Prostate gland (tissue), 2 donors: ENCODE results near the gene CACNA1F.

Experiments used
- CTCF ChIP-seq, 4 experiments: fragments of 200-600 bp in 2 of 4; fragments of 450-650 bp in 2 of 4; sonication (generic) in 2 of 4; IDR thresholded peaks; 1 replicate in 3 of 4; 2 replicates in 1 of 4; pipeline ENCODE4 v1.5.1; 2016 to 2019; ENCODE audit warnings: antibody characterized with exemption in 4 of 4, mild to moderate bottlenecking in 2 of 4, moderate library complexity in 2 of 4
- POLR2A ChIP-seq: fragments of 450-650 bp; IDR thresholded peaks from one replicate; pipeline ENCODE4 v1.6.1; 2016; ENCODE audit warnings: antibody characterized with exemption, mild to moderate bottlenecking
- POLR2AphosphoS5 ChIP-seq: sonication (generic); formaldehyde crosslinking; IDR thresholded peaks from one replicate; pipeline ENCODE4 v1.6.1; 2017; ENCODE audit warnings: antibody characterized with exemption

DNA sequence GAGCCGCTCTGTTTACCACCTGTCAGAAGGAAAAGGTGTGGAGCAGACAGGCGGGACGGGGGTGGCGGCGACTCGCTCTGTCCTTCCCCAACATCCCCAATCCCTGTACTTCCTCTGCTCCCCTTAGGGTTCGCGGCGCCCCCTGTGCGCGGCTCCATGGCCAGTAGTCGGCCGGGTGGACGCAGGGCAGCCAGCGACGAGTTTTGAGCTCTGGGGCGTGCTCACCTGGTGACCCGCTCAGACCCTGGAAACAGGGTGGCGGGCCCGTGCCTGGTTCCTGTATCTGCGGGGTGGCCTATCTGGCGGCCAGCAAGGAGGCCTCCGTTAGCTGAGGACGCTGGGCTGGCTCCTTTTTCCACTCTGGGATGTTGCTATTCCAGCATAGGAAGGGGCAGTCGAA lies 75.9 kb downstream of the CACNA1F start:
- TF ChIP-seq POLR2AphosphoS5 = no peak
- TF ChIP-seq CTCF (IDR thresholded peaks at IDR 0.05) = no peak
- TF ChIP-seq POLR2A = no peak
